ENCODE measurements around the gene SPTB. TPM values are rescaled to one million over a fixed set of nuclear protein-coding genes. Genes with fewer than 3 reads are reported as not detected.

The SPTB gene
- total RNA-seq, 2 donors from 2014 or later = 5.6 to 9.9 TPM

DNA sequence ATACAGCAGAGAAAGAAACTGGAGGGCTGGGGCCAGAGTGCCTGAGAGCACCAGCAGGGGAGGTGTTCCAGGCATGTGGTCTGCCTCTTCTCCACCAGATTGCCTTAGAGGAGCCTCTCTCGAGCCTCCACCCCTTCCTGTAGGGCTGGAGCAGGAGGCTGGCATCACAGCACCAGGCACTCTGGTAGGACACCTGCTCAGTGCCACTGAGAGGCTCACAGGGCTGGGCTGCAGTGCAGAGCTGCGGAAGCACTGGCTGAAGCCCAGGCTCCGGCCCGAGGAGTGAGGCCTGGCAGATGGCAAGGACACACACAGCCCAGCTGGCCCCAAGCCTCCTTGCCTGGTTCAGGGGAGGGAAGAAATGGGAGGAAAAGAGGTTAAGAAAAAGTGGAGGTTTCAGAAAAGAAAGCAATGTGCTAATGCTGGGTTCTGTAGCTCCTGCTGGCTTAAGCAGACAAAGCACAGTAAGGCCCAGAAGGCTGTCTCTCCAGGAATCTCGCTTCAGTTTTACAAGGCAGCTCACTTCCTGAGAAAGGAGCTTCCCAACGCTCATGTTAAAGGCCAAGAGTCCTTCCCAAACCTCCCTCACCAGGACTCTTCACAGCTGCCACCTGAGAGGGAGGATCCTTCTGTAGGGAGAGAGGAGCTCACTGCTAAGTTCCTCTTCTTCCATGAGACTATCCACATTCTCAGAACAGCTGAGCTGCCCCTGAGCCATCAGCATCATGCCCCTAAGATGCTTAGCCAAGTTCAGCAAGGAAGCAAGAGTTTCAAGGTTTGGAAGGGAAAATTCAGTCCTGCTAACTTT is 23.8 kb downstream of the SPTB start:
- ATAC-seq (ENCODE audit: insufficient number of reproducible peaks, low FRiP score, low read depth) = no peak
- Histone ChIP-seq H3K9me3 (no peaks in the 10 kb centered on the region), H3K27ac (no peak overlapping the region), H3K4me3 (no peak overlapping the region), H3K27me3 (replicated peaks; ENCODE audit: insufficient read depth) (no peaks in the 10 kb centered on the region), H3K36me3 (no peaks in the 10 kb centered on the region), H3K4me1 (ENCODE audit: control insufficient read depth in 1 of 2, low read depth in 2 of 2) (peaks cover 0 to 7% of the 10 kb centered on the region in 2 donors)
- TF ChIP-seq, protein P1, sequence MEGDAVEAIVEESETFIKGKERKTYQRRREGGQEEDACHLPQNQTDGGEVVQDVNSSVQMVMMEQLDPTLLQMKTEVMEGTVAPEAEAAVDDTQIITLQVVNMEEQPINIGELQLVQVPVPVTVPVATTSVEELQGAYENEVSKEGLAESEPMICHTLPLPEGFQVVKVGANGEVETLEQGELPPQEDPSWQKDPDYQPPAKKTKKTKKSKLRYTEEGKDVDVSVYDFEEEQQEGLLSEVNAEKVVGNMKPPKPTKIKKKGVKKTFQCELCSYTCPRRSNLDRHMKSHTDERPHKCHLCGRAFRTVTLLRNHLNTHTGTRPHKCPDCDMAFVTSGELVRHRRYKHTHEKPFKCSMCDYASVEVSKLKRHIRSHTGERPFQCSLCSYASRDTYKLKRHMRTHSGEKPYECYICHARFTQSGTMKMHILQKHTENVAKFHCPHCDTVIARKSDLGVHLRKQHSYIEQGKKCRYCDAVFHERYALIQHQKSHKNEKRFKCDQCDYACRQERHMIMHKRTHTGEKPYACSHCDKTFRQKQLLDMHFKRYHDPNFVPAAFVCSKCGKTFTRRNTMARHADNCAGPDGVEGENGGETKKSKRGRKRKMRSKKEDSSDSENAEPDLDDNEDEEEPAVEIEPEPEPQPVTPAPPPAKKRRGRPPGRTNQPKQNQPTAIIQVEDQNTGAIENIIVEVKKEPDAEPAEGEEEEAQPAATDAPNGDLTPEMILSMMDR (IDR thresholded peaks at IDR 0.05) = no peak
- no peak for DNase-seq (ENCODE audit: low spot score)

DNA sequence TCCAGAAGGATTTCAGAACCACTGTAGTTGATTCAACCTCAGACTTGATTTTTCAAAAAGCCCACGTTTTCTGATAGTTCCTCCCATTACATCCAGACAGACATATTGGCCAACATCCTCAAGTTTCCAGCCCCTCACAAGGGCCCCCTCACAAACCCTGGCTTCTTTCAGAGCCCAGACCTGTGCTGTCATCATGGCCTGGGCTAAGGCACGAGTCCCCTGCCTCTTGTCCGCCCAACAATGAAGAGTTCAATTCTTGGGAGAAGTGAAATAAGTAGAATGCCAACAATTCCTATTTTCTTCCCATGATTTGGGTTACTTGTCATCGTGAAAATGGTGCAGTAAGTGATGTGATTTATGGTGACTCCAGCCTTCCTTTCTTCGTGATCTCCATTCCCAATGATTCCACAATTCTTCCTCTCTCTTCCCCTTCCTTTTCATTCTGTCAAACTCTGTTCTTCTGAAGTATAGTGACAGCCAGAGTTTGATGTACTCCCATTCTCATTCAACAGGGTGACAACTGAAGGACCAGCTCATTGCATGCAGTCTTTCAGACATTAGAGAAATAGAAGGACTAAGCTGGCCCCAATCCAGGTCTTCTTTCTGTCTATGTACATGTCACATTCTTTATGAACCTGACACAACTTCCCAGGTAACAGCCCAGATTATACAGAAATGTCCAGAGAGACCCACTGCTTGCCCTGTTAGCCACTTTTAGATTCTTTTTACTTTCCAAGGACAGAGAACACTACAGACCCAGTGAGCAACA is 29.2 kb downstream of the SPTB start:
- Histone ChIP-seq H3K4me3 (no peak overlapping the region), H3K9me3 (no peaks in the 10 kb centered on the region), H3K27ac (no peak overlapping the region), H3K27me3 (replicated peaks; ENCODE audit: insufficient read depth) (no peaks in the 10 kb centered on the region), H3K36me3 (no peaks in the 10 kb centered on the region), H3K4me1 (ENCODE audit: control insufficient read depth in 1 of 2, low read depth in 2 of 2) (peaks cover 0 to under 1% of the 10 kb centered on the region in 2 donors)
- ATAC-seq (ENCODE audit: insufficient number of reproducible peaks, low FRiP score, low read depth) (no peak), DNase-seq (ENCODE audit: low spot score) (no peak)
- TF ChIP-seq, protein P1 (IDR thresholded peaks at IDR 0.05) = no peak

DNA sequence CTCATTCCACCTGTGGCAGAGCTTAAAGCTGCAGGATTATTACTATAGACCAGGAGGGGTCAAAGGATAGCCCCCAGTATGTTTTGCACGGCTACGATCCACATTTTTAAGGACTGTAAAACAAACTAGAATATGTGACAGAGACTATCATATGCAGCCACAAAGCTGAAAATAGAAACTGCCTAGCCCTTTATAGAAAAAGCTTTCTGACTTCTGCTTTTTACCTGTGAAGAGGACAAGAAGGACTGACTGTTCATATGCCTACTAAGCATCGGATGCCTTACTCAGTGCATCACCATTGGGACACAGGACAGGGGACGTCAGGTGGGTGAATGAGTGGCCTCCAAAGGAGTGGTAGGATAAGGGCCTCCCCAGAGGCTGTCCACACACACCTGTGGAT is 29.8 kb downstream of the SPTB start:
- H3K4me1 ChIP-seq (ENCODE audit: control insufficient read depth in 1 of 2, low read depth in 2 of 2) = no peaks in the 10 kb centered on the region
- DNase-seq (ENCODE audit: low spot score) = no peak
- H3K36me3 ChIP-seq = no peaks in the 10 kb centered on the region
- no peak overlapping the region for H3K27ac ChIP-seq
- no peaks in the 10 kb centered on the region for H3K27me3 ChIP-seq (replicated peaks; ENCODE audit: insufficient read depth)
- no peaks in the 10 kb centered on the region for H3K9me3 ChIP-seq
- no peak for ATAC-seq (ENCODE audit: insufficient number of reproducible peaks, low FRiP score, low read depth)
- TF ChIP-seq, protein P1 (IDR thresholded peaks at IDR 0.05) = no peak
- no peak overlapping the region for H3K4me3 ChIP-seq

DNA sequence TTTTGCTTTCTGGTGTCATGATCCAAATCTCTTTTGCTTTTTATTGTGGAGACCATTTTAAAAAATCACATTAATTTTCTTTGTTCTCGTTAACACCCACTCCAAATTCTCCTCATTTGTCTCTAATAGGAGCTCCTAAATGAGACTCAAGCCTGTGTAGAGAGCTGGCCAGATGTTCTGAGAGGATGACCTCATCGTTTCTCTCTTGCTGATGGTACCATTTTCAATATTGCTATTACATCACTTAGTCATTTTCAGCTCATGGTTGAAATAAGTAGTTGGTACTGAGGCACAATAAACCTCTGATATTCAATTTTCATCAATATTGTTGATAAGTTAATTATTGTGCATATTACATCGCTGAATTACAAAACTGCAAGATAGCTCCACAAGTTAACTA is 31.5 kb downstream of the SPTB start:
- Histone ChIP-seq H3K27ac (no peak overlapping the region), H3K4me3 (no peak overlapping the region)
- no peak for ATAC-seq (ENCODE audit: insufficient number of reproducible peaks, low FRiP score, low read depth)

DNA sequence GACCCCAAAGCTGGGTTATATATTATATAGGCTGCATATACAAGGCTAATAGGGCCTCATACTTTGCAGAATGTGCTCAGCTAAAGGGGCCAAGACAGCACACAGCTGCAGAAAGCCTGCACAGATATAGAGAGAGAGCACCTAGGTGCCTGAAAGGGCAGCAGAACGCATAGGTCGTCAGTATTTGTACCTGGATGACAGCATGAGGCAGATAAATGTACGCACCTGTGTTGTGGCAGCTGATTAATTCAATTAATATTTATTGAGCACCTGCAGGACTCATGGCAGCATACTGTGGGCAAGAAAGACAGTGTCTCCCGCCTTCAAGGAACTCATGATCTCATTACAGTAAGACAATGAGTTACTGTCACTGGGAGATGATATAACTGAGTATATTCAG is 33.4 kb downstream of the SPTB start:
- H3K36me3 ChIP-seq = no peaks in the 10 kb centered on the region
- ATAC-seq (ENCODE audit: insufficient number of reproducible peaks, low FRiP score, low read depth) = no peak
- H3K4me3 ChIP-seq = no peak overlapping the region
- TF ChIP-seq, protein P1 (IDR thresholded peaks at IDR 0.05) = no peak
- DNase-seq (ENCODE audit: low spot score) = no peak
- no peaks in the 10 kb centered on the region for H3K27me3 ChIP-seq (replicated peaks; ENCODE audit: insufficient read depth)
- H3K27ac ChIP-seq = no peak overlapping the region
- H3K9me3 ChIP-seq = no peaks in the 10 kb centered on the region
- peaks cover 0 to 9% of the 10 kb centered on the region in 2 donors for H3K4me1 ChIP-seq (ENCODE audit: control insufficient read depth in 1 of 2, low read depth in 2 of 2)

More for the DNA sequence above, 31.5 kb downstream of the SPTB start:
- H3K27me3 ChIP-seq (replicated peaks; ENCODE audit: insufficient read depth) = no peaks in the 10 kb centered on the region
- DNase-seq (ENCODE audit: low spot score) = no peak
- TF ChIP-seq, protein P1 (IDR thresholded peaks at IDR 0.05) = no peak
- H3K36me3 ChIP-seq = no peaks in the 10 kb centered on the region
- no peaks in the 10 kb centered on the region for H3K4me1 ChIP-seq (ENCODE audit: control insufficient read depth in 1 of 2, low read depth in 2 of 2)
- no peaks in the 10 kb centered on the region for H3K9me3 ChIP-seq

All from thoracic aorta (tissue), 2 donors.